Fibroblast of skin of left quadriceps (primary cell): ENCODE measurements around the gene FAM171A1.
"Not testable (repeated sequence)": the region's sequence is repeated elsewhere in the genome, so short reads cannot be mapped to it uniquely, and the experiment has no call there.

Experiments
- DNase-seq, 2 experiments: peaks; one replicate each; pipeline ENCODE4 v3.0.0-alpha.2; 2013; ENCODE audit warnings: low read depth in 2 of 2

The FAM171A1 gene

GRCh38 chr10:15290671-15291070, 80.4 kb downstream of the FAM171A1 start:
- no peak for DNase-seq

- DNase-seq = no peak
Measured at GRCh38 chr10:15290150-15290549, 80.9 kb downstream of the FAM171A1 start.

GRCh38 chr10:15280974-15281373, 90.1 kb downstream of the FAM171A1 start:
- no peak for DNase-seq

GRCh38 chr10:15280462-15280861, 90.6 kb downstream of the FAM171A1 start:
- peak; percentile 13 to 17 for DNase-seq

GRCh38 chr10:15279236-15279635, 91.9 kb downstream of the FAM171A1 start:
- DNase-seq = no peak

- no peak for DNase-seq
Measured at GRCh38 chr10:15278786-15279185, 92.3 kb downstream of the FAM171A1 start.

- not testable (repeated sequence) for DNase-seq
Measured at GRCh38 chr10:15276039-15276438, 95.0 kb downstream of the FAM171A1 start.

GRCh38 chr10:15269838-15270237, 101.3 kb downstream of the FAM171A1 start:
- not testable (repeated sequence) for DNase-seq

- no peak for DNase-seq
Measured at GRCh38 chr10:15267496-15267895, 103.6 kb downstream of the FAM171A1 start.

GRCh38 chr10:15266117-15266516, 105.0 kb downstream of the FAM171A1 start:
- no peak for DNase-seq

GRCh38 chr10:15265558-15265957, 105.5 kb downstream of the FAM171A1 start:
- DNase-seq = no peak

GRCh38 chr10:15265056-15265455, 106.0 kb downstream of the FAM171A1 start:
- DNase-seq = no peak

- no peak for DNase-seq
Measured at GRCh38 chr10:15263657-15264323, 107.3 kb downstream of the FAM171A1 start.

GRCh38 chr10:15262036-15262713, 108.9 kb downstream of the FAM171A1 start:
- no peak for DNase-seq

- no peak for DNase-seq
Measured at GRCh38 chr10:15259136-15259535, 112.0 kb downstream of the FAM171A1 start.

GRCh38 chr10:15258255-15258654, 112.8 kb downstream of the FAM171A1 start:
- no peak for DNase-seq

- no peak for DNase-seq
Measured at GRCh38 chr10:15255961-15256360, 115.1 kb downstream of the FAM171A1 start.

- no peak for DNase-seq
Measured at GRCh38 chr10:15254808-15255648, 116.1 kb downstream of the FAM171A1 start.

GRCh38 chr10:15253951-15254807, 116.9 kb downstream of the FAM171A1 start:
- no peak for DNase-seq

GRCh38 chr10:15252396-15252795, 118.7 kb downstream of the FAM171A1 start:
- DNase-seq = no peak

- no peak for DNase-seq
Measured at GRCh38 chr10:15251791-15252380, 119.2 kb downstream of the FAM171A1 start.
